NB4 (cell line): ENCODE data around the gene C1orf105.

Experiments
- DNase-seq: peaks from one replicate; pipeline ENCODE4 v3.0.0; 2010; ENCODE audit warnings: low read depth
- H3K4me3 ChIP-seq: one replicate; pipeline ENCODE4 v1.5.1; 2011; ENCODE audit warnings: mild to moderate bottlenecking, low read depth, low read length, moderate library complexity
- CTCF ChIP-seq: IDR thresholded peaks from one replicate; pipeline ENCODE4 v1.5.1; 2012; ENCODE audit warnings: low read depth, low read length
- MYC ChIP-seq: IDR thresholded peaks from 2 replicates; pipeline ENCODE4 v1.6.1; 2011; ENCODE audit warnings: low read depth, low read length
- POLR2A ChIP-seq: IDR thresholded peaks from 2 replicates; pipeline ENCODE4 v1.6.1; 2011; ENCODE audit warnings: mild to moderate bottlenecking; ENCODE audit not compliant: insufficient read length; ENCODE audit errors: extremely low read depth
- TF ChIP-seq, protein P1 (sequence below): IDR thresholded peaks from 2 replicates; pipeline ENCODE4 v1.6.1; 2011; ENCODE audit warnings: low read depth, low read length

The C1orf105 gene

GRCh38 chr1:172513479-172513878, 93.0 kb downstream of the C1orf105 start:
- TF ChIP-seq CTCF (no peak), POLR2A (no peak)
- no peak for DNase-seq

DNA sequence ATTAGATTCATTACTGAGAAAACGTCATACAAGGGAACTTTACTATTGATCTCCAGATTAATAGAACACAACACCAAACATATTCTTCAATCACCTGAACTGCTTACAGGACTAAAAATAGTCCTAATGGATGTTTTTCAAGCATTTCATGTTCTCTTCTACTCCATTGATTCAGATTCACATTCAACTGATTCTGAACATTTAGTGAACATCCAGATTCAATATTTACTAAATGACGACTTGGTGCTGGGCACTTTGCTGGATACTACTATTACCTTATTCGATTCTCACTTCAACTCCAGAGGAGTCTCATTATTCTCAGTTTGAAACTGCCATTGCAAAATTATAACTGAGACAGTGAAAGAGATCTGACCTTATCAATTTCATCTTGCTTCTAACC, 93.6 kb downstream of the C1orf105 start:
- no peak overlapping the region for H3K4me3 ChIP-seq
- TF ChIP-seq, protein P1, sequence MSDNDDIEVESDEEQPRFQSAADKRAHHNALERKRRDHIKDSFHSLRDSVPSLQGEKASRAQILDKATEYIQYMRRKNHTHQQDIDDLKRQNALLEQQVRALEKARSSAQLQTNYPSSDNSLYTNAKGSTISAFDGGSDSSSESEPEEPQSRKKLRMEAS = no peak
- no peak for TF ChIP-seq CTCF
- no peak for TF ChIP-seq POLR2A
- TF ChIP-seq MYC = no peak
- DNase-seq = no peak

More at GRCh38 chr1:172513479-172513878, 93.0 kb downstream of the C1orf105 start:
- no peak overlapping the region for H3K4me3 ChIP-seq

GRCh38 chr1:172515436-172515835, 95.0 kb downstream of the C1orf105 start:
- TF ChIP-seq POLR2A (no peak), MYC (no peak), CTCF (no peak)
- TF ChIP-seq, protein P1 = no peak
- H3K4me3 ChIP-seq = no peak overlapping the region
- DNase-seq = no peak

GRCh38 chr1:172515927-172516326, 95.4 kb downstream of the C1orf105 start:
- no peak for DNase-seq
- TF ChIP-seq, protein P1 = no peak
- no peak for TF ChIP-seq POLR2A
- no peak for TF ChIP-seq CTCF
- TF ChIP-seq MYC = no peak
- H3K4me3 ChIP-seq = no peak overlapping the region

DNA sequence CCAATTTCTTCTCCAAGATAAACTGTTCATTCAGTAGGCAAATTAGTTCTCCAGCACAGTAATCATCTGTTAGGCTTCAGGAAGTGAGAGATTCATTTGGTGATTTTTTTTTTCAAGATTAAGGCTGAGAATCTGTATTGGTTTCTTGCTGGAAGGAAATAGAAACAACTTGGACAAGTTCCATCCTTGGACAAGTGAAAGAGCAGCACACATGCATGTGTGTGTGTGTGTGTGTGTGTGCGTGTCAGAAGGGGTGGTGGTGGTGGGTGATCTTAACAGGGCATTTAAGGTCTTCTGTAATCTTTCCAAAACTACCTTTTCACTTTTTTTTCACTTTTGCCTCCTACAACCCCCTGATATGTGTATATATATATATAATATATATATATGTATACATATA, 96.6 kb downstream of the C1orf105 start:
- no peak overlapping the region for H3K4me3 ChIP-seq
- no peak for TF ChIP-seq POLR2A
- TF ChIP-seq, protein P1 = no peak
- TF ChIP-seq MYC = no peak
- TF ChIP-seq CTCF = no peak
- no peak for DNase-seq

DNA sequence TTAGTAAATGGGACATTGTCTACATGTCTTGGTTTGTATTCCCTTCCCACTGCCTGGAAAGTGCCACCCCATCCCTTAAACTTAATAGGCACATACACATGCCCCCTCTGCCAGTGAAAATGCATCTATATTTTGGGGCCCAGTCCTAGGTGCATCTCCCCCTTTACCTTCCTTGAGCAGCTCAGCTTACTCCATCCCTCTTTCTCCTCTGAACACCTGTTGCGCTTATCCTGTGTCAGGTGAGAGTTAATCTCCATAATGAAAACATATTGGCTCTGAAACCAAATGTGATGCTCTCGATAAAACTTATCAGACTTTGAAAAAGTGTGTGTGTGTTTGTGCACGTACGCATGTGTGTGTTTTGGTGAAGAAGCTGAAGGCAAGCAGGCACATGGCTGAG, 97.1 kb downstream of the C1orf105 start:
- DNase-seq = no peak
- H3K4me3 ChIP-seq = no peak overlapping the region
- TF ChIP-seq CTCF = no peak
- TF ChIP-seq, protein P1 = no peak
- no peak for TF ChIP-seq MYC
- no peak for TF ChIP-seq POLR2A
